AG10803 (cell line): ENCODE measurements around the gene ACTRT2.

Source experiments
- DNase-seq: peaks from one replicate; pipeline ENCODE4 v3.0.0; 2010; ENCODE audit warnings: low read depth
- H3K4me3 ChIP-seq: 2 replicates; pipeline ENCODE4 v1.5.1; 2011; ENCODE audit warnings: mild to moderate bottlenecking, low read length, control low read depth
- CTCF ChIP-seq: conservative IDR thresholded peaks from 2 replicates; pipeline ENCODE4 v1.5.1; 2011; ENCODE audit warnings: mild to moderate bottlenecking, low read length, control low read depth, inconsistent platforms

Gene ACTRT2

GRCh38 chr1:3021233-3021671, at the start of gene ACTRT2:
ACTRT2 (plus strand) TSS chr1:3021467; CDS start chr1:3021687, 220 bp downstream.
- TF ChIP-seq CTCF: no peak
- DNase-seq: no peak
- H3K4me3 ChIP-seq: no peak within 1 kb of the TSS

DNA sequence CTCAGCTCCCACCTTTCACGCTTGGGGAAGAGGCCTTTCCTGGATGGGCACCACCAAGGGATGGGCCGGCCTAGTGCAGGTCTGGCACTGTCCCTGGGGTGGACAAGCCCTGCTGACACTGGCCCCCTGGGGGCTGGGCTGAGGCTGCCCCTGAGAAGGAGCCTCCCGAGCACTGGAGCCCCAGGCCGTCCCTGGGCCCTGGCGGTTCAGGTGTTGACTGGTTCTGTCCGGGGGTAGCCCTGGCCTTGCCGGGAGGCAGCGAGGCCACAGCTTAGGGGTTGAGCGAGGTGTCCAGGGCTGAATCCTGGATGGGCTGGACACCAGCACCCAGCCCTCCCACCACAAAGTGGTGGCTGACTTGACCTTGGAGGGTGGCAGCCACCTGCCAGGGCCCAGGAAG, 49.7 kb upstream of the ACTRT2 start:
- no peak for TF ChIP-seq CTCF
- H3K4me3 ChIP-seq: no peak overlapping the region
- no peak for DNase-seq

- no peak for TF ChIP-seq CTCF
- H3K4me3 ChIP-seq: no peak overlapping the region
- DNase-seq: no peak
These were observed 49.0 kb upstream of the ACTRT2 start for GRCh38 chr1:2972011-2972878.

GRCh38 chr1:2972879-2973575, 48.2 kb upstream of the ACTRT2 start:
- no peak for DNase-seq
- TF ChIP-seq CTCF: no peak
- H3K4me3 ChIP-seq: no peak overlapping the region

DNA sequence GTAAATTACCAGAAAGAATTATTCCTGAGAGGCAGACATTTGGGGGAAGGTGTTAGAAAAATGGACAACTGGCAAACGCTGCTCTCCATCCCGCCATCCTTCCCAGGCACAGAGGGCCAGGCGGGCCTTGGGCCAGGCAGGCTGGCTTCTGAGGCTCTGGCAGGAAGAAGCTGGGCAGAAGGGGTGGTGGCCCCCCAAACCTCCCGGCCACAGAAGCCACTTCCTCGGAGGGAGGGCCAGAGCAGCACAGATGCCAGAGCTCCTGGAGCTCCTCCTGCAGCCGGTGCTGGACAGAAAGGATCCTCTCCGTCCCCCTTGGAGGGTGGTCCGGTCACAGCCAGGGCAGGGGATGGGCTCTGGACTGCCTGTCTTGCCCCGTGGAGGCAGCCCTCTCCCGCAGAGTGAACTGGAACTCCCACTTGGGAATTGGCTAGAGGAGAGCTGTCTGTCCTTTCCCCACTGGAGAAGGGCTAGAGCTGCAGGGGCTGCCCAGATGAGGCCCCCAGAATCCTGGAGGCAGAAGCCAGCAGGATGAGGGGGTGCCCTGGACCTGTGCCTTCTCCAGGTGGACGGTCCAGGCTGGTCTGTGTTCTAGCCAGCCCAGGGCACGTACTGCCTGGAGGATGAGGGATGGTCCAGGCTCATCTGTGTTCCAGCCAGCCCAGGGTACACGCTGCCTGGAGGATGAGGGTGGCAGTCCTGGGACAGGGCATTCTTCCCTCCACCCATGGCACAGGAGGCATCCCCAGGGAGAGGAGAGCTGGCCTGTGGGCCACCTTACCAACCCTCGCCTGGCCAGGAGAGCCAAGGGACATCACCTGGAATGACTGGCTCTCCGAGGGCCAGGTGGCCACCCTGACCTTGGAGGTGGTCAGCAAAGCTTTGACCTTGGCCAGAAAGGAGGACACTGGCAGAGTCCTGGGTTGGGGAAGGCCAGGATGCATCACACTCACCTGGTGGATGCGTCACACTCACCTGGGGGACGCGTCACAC, 47.4 kb upstream of the ACTRT2 start:
- TF ChIP-seq CTCF: no peak
- no peak for DNase-seq
- no peak overlapping the region for H3K4me3 ChIP-seq

- DNase-seq: no peak
- no peak for TF ChIP-seq CTCF
- H3K4me3 ChIP-seq: no peak overlapping the region
These were observed 46.5 kb upstream of the ACTRT2 start for GRCh38 chr1:2974701-2975301.
